HG03457 (cell line): ENCODE data around the gene NRXN2.

Experiments used
- ATAC-seq: cut with Tn5 transposase; IDR thresholded peaks from one replicate; pipeline ENCODE4 v1.9.1; 2021; ENCODE audit warnings: moderate number of reproducible peaks; ENCODE audit not compliant: unreplicated experiment

Gene NRXN2

DNA sequence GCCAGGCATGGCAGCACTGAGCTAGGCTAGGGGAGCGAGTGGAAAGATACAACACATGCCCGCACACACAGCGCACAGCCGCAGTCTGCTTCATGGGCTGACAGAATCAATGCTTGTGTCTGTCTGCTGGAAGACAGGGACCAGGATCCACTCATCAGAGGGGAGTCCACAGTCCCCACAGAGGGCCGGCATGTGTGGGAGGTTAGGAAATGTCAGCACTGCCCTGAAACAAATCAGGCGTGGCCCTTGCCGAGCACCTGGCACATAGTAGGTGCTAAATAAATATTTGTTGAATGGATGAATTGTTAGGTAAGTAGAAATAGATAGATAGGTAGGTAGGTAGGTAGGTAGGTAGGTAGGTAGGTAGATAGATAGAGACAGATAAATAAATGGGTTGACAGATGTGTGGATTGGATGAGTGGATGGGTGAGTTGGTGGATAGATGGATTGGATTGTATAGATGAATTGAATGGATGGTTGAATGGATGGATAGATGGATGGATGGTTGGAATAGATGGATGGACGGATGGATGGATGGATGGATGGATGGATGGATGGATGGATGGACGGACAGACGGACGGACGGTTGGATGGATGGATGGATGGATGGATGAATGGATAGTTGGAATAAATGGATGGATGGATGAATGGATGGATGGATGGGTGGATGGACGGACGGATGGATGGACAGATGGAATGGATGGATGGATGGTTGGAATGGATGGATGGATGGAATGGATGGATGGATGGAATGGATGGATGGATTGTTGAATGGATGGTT, 128.6 kb downstream of the NRXN2 start:
- no peak for ATAC-seq

DNA sequence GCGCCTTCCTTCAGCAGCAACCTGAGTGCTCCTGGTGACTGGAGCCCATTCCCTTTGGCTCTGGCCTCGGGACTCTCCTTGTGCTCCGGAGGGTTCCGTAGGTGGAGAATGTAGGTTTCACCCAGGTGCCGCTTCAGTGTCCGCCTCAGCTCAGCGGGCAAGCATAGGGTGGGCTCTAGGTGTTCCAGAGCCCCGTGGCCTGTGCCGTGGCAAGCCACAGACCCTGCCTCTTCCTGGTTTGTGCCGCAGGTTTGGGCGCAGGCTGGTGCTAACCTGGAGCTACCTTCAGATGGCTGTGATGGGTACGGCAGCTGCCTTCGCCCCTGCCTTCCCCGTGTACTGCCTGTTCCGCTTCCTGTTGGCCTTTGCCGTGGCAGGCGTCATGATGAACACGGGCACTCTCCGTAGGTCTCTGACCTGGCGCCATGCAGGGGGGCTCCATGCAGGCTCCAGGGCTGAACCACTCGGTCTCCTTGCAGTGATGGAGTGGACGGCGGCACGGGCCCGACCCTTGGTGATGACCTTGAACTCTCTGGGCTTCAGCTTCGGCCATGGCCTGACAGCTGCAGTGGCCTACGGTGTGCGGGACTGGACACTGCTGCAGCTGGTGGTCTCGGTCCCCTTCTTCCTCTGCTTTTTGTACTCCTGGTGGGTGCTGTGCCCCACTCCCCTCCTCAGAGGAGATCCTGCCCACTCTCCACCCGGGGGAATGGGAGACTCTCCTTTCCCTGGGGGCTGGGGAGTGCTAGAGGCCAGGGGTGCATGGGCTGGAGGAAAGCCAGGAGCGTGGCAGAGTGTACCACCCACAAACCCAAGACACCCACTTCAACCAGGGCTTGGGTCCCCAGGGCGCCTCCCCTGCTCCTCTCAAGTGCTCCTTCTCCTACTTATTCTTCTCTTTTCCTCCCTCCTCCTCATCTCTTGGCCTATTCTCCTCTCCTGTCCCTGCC, 129.6 kb downstream of the NRXN2 start:
- no peak for ATAC-seq

DNA sequence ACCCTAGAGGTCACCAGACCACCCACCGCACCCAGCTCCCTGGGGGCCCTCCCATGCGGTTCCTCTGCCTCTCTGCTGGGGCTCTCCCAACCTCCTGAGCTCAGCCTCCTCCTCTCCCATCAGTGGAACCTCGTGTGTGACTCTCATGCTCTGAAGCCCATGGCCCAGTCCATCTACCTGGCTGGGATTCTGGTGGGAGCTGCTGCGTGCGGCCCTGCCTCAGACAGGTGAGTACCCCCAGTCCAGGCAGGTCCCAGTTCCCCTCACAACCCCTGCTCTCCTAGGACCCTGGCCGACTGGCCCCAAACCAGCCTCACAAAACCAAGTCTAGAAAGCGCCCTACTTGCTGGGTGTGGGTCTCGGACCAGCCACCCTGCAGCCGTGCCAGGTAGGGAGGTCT, 130.3 kb downstream of the NRXN2 start:
- ATAC-seq = no peak

DNA sequence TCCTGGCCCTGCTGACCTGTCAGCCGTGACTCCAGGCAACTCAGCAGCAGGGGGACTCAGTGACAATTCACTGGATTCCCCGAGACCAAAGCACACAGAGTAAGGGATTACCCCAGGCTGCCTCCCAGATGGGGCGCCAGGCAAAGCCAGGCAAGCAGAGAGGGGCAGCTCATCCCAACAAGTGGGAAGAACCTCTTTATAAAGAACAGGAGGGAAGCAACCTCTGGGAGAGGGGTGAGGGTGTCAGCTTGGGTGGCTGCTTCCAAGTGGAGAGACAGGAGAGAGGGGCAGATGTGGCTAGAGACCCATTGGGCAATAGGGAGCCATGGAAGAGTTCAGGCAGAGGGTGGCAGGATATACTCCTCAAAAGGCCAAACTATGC, 130.8 kb downstream of the NRXN2 start:
- ATAC-seq = no peak

DNA sequence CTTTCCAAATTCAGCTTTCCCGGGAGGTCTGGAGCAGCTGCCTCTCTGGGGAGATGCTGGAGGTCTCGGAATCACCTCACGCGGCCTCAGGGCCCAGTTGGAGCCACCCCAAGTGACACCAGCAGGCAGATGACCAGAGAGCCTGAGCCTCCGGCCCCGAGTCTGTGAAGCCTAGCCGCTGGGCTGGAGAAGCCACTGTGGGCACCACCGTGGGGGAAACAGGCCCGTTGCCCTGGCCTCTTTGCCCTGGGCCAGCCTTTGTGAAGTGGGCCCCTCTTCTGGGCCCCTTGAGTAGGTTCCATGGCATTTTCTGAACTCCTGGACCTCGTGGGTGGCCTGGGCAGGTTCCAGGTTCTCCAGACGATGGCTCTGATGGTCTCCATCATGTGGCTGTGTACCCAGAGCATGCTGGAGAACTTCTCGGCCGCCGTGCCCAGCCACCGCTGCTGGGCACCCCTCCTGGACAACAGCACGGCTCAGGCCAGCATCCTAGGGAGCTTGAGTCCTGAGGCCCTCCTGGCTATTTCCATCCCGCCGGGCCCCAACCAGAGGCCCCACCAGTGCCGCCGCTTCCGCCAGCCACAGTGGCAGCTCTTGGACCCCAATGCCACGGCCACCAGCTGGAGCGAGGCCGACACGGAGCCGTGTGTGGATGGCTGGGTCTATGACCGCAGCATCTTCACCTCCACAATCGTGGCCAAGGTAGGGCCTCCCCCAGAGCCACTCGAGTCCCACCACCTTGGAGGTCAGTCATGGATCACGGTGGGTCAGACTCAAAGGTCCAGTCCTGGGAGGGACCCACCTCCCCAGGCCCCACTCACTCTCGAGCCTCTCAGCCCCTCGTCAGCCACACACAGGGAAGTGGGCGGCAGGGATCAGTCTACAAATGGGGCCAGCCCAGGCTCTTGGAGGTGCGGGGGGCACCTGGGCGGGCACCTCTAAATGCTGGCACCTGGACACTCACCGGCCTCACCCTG, 131.5 kb downstream of the NRXN2 start:
- no peak for ATAC-seq

DNA sequence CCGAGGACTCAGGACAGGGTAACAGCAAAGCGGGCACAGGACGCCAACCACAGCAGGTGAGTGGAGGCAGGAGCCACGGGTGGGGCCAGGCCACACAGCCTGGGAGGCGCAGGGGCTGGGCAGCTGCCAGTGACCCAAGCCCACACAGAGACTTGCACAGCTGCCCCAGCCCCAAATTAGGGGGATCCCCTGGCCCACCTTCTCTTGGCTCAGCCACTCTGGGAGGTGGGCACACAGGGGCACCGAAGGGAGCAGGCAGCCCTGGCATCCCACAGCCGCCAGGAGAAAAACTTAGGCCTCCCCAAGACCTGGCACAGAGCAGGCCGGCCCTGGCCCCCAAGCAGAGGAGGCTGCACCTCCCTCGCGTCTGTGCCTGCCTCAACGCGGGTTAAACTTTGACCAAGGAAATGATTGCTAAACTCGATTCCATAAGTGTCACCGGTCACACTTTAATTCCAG, 132.2 kb downstream of the NRXN2 start, which contains the start of gene SLC22A12:
SLC22A12 (plus strand) TSS at position 458 of the 459 bp plus-strand sequence. CDS start 337 bp downstream, outside the sequence.
- ATAC-seq = no peak

DNA sequence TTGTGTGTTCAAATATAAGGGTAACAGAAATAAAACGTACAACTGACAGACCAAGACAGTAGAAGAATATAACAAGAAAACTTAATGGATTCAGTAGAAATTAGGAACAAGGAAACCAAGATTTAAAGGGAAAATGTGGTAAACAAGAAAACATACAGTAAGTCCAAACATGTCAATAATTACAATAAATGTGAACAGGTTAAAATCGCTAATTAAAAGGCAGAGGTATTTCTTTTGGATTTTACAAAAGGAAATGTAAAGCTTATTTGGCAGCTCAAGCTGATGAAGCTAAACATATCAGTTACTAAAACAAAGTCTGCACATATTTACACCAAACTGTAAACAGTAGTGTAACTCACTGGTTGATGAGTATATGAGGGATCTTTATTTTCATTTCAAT, 134.3 kb downstream of the NRXN2 start:
- ATAC-seq = no peak

DNA sequence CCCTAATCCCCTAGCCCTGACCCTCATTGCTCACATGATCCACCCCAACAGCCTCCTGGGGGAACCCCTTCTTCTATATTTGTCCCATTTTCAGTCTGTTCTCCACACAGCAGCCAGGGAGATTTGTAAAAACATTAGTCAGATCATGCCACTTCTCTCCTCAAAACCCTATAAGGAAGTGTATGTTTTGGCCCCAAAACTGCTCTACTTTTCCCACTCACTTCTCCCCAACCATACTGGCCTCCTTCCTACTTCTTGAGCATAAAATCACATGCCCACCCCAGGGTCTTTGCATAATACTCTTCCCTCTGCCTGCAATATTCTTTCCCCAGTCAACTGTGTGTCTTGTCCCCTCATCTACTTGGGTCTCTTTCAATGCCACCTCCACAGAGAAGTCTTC, 136.6 kb downstream of the NRXN2 start:
- no peak for ATAC-seq

DNA sequence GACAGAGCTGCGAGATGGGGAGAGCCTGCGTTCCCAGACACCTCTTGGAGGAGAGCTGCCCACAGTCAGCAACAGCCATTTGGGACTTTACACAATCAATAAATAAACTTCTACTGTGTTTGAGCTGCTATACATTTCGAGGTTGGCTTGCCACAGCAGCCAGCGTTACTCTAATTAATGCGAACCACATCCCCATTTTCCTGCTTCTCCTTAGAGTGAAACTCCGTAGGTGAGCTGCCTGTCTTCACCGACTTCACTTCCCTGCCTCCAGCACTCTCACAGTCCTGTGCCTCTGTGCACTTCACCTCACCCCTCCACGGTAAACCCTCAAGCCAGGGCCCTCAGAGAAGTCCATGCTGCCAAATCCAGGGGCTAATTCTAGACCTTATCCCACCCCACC, 137.8 kb downstream of the NRXN2 start:
- no peak for ATAC-seq

DNA sequence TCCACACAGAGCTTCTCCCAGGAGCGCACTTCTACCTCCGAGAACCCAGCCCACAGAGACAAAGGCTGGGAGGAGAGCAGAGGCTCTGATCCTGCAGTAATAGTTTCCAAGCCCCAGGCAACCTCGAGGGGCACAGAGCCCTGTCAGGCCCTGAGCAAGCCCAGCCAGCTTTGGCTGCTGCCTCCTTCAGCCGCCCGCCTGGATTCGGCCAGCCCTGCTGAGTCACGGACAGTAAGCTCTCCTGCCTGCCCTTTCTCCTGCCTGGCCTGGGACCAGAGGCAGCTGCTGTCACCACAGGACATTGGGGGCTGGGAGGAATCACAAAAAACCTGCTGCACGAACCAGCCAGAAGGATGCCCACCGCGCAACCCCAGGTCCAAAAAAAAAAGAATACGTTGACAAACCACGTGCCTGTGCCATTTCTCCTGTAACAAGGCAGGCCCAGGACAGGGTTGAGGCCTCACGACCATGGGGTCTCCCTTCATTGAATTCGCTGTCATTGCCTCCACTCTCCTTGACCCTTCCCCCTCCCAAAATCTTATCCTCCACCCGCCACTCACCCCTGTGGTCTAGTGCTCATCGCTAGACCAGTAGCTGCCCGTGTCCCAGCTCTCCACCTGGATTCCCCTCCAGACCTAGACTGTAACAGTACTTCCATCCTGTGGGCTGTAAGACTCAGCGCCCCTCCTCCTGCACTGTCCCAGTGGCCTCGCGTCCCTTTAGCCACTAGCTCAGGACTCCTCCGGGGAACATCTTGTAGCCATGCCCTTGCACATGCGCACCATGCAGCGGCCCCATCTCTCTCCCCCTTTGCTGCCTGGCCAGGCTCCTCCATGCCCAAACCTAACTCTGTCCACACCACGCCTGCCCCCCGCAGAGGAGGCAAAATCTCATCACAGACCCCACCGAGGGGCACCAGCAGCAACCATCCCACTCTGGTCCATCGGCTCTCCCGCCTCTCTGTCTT, 139.4 kb downstream of the NRXN2 start:
- ATAC-seq = no peak

DNA sequence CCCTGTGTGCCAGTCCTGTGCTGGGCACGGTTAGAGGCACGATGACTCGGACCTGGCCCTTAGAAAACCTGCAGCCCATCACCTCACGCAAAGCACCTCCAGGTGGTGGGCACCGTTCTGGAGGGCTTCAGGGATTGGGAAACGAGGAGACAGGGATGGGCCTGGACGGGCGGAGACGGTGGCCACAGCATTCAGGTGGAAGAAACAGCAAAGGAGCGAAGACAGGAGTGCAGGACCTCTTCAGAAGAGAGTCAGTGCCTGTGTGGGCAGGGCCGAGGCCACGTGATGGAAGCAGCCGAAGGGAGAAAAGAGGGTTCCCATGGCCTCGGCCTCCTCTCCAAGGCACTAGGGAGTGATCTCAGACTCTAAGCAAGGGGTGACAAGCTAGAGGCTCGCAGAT, 140.1 kb downstream of the NRXN2 start:
- no peak for ATAC-seq

DNA sequence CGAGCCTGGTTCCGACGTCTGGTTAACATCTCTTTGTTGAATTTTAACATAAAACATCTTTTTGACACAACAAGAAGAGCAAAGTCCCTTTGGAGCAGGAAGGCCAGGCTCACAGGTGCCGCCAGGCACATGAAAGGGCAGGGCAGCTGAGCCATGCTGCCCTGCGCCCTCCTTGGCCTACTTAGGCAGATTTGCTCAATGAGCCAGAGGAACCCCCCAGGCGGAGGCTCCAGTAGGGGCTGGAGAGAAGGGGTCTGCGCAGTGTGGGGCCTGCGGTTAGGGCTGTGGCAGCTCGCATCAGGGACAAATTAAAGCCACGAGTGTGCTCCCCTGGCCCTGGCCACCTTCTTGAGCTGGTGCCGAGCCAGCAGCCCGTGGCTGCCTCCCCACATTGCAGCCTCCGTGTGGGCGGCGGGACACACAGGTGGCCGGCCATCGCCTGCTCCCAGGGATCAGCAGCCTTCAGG, 141.9 kb downstream of the NRXN2 start:
- no peak for ATAC-seq

DNA sequence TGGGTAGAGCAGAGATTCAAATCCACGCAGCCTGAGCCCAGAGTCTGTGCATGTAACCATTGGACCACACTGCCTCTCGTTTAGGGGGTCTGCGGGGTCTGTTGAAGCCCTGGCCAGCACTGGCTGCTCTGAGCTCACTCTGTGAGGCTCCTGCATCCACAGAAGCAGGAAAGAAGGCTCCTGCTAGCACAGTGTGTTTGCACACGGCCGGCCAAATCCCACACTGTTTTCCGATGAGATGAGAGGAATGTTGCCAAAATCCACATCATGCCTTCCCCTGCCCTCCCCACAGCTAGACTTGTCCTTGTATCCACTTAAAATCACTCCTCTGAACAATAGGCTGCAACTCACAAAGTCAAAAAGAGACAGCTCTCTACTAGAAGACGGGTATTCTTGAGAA, 142.6 kb downstream of the NRXN2 start:
- no peak for ATAC-seq

DNA sequence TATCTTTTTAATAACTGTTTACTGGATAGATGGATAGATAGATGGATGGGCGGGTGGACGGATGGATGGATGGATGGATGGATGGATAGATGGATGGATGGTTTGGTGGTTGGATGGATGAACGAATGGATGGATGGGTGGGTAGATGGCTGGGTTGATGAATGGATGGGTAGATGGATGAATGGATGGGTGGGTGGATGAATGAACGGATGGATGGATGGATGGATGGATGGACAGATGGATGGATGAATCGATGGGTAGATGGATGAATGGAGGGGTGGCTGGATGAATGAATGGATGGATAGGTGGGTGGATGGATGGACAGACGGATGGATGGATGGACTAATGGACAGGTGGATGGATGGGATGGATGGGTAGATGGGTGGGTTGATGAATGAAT, 145.8 kb downstream of the NRXN2 start:
- ATAC-seq = no peak

DNA sequence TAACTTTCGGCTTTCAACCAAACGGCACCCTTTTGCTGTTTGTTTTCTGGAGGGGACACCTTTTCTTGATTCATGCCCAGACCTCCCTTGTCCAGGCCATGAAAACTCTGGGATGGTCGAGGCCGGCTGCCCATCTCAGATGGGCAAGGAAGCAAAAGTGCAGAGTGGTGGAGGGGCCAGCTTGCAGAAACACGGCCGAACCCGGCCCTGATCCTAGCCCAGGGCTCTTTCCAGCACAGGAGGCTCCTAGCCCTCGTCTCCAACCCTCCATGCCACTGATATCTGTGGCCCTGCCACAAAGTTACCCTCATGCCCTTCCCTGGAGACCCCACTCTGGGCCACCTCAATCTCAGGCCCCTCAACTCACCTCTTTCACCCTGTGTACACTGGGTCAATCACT, 150.9 kb downstream of the NRXN2 start:
- no peak for ATAC-seq

DNA sequence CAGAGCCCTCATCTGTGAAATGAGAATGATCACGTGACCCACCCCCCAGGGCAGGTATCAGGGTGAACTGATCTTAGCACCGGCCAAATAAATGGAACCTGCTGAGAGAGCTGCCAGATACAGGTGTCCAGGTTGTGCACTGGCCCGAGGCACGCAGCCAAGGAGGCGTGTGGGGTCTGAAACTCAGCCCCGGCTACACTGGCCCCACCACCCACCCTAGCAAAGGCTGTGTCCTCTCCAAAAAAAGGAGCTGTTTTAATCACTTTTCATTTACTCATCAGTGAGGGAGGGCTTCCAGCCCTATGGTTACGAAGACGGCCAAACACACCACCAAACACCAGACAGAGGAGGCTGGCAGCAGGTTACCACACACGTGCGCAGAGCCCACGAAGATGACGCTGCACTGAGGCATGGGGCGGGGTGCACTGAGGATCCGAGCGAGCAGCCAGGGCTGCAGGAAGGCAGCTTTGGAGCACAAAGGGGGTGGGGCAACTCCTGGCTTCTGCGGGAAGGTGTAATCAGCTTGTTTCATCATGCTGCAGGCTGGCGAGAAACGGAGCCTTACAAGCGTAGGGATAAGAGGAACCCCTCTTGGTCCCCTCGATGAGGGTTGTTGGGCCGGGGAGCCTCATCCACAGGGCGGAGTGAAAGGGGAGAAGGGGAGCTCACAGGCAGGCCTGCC, 151.4 kb downstream of the NRXN2 start:
- ATAC-seq = no peak

DNA sequence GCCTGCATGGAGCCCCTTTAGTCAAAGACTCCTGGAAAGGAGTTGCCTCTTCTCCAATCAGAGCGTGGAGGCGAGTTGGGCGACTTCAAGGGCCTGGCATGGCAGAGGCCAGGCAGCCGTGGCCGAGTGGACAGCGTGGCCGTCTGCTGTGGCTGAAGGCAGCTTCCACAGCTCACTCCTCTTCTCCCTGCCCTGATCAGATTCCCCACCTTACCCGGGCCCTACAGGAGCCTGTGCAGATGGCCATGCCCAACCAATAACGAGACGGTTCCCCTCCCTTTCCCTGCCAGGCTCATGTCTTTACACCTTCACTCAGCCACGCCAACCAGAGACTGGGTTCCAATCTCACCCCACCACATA, 152.0 kb downstream of the NRXN2 start:
- ATAC-seq = no peak

DNA sequence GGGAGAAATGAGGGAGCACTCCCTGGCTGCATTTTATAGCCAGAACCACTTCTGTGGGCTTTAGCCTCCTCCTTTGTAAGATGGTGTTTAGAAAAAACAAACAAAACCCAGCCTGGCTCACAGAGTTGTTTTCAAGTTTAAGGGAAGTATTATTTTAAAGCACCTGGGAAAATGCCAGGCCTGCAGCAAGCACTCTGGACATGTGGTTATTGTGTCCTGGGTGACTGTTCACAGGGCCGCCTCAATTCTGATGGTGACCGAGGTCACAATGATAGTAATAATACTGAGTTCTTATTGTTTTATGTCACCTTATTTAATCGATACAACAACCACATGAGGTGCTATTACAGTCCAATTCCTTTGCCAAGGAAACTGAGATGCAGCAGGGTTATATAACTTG, 152.7 kb downstream of the NRXN2 start:
- ATAC-seq = no peak
